Measurements from ENCODE around the gene MAML3. TPM values are rescaled to one million over a fixed set of nuclear protein-coding genes. Genes with fewer than 3 reads are reported as not detected.

MAML3 gene
- total and polyA plus RNA-seq, 2 of the 13 experiments (the other 11 are each of a cell fraction or from before 2014, with no cell fraction given): 0.05 to 0.13 TPM

- TF ChIP-seq FOXA1 (IDR thresholded peaks at IDR 0.05): no peak
- peak; percentile 16; the same call in 1 of the 2 replicates for TF ChIP-seq FOXA1 (CRISPR knock-in tag; IDR thresholded peaks at IDR 0.05)
- TF ChIP-seq EP300 (IDR thresholded peaks at IDR 0.05; ENCODE audit: low read depth in 2 of 2, low read length in 2 of 2): peak in 1 of 2 experiments; percentile 55; a peak in 2 of 4 replicates
- TF ChIP-seq EP300 (CRISPR knock-in tag; IDR thresholded peaks at IDR 0.05; ENCODE audit: borderline replicate concordance): 0 out of 2 replicates have a peak, but pooled peaks have one; percentile 24
- no peak for TF ChIP-seq ZNF251 (CRISPR knock-in tag; IDR thresholded peaks at IDR 0.05)
- TF ChIP-seq FOSL2 (CRISPR knock-in tag; IDR thresholded peaks at IDR 0.05): no peak
- TF ChIP-seq ZNF710 (CRISPR knock-in tag; IDR thresholded peaks at IDR 0.05; ENCODE audit: borderline replicate concordance): peak; percentile 39; the same call in 1 of the 2 replicates
- peak; percentile 94 for TF ChIP-seq ZNF652 (CRISPR knock-in tag; IDR thresholded peaks at IDR 0.05; ENCODE audit: borderline replicate concordance, low read depth)
Measured at GRCh38 chr4:139849219-139849618, 304.8 kb downstream of the MAML3 start (continued).

- H3K4me3 ChIP-seq (replicated peaks in 1 of 3; ENCODE audit: insufficient read depth in 1 of 3, low read depth in 2 of 3, low read length in 3 of 3): no peak overlapping the region
- DNase-seq (ENCODE audit: low spot score): no peak
- peaks cover 89% of the 10 kb centered on the region for H3K4me1 ChIP-seq (ENCODE audit: insufficient read depth, low read length)
- no peaks in the 10 kb centered on the region for H3K27me3 ChIP-seq (ENCODE audit: control insufficient read depth in 1 of 2, insufficient read depth in 2 of 2, low read length in 2 of 2)
- no peak for ATAC-seq
- H3K9ac ChIP-seq (ENCODE audit: insufficient read depth, low read depth, low read length): no peak overlapping the region
- no peaks in the 10 kb centered on the region for H3K79me2 ChIP-seq (ENCODE audit: insufficient read depth, low read length)
- ChIA-PET POLR2A (no interaction called here), CTCF (ENCODE audit: low intra/inter-chr PET ratio, low total read pairs) (no interaction called here)
- no peak for FAIRE-seq
- no peak overlapping the region for H3K27ac ChIP-seq (ENCODE audit: extremely low read length, insufficient read depth, low read length)
- no TSS peak for BruUV-seq (replicated peaks)
- WGBS (ENCODE audit: low lambda C conversion rate): 91% methylated on average over 5 of the region's 5 CpGs
- no peaks in the 10 kb centered on the region for H3K36me3 ChIP-seq (replicated peaks in 1 of 2; ENCODE audit: control insufficient read depth in 1 of 2, insufficient read depth in 2 of 2, low read length in 2 of 2)
- H3K9me3 ChIP-seq (ENCODE audit: low read length): no peaks in the 10 kb centered on the region
- intact Hi-C loops (cut with micrococcal nuclease; ENCODE audit: unreplicated experiment): loop anchor here (10.0 kb wide), 1 partner anchor 183 kb away; the partner anchor contains the start of gene MGST2
- in situ Hi-C loops (cut with HindIII; ENCODE audit: extremely low pct_ligation_motif_present, low pct_unique_long_range_greater_than_20kb): no loop called here
- no peak overlapping the region for H2AFZ ChIP-seq (ENCODE audit: low read length)
- no peaks in the 10 kb centered on the region for H4K20me1 ChIP-seq (ENCODE audit: insufficient read depth, low read length)
- no peak overlapping the region for H3K4me2 ChIP-seq (ENCODE audit: low read depth, low read length)
- TF ChIP-seq ZNF333 (CRISPR knock-in tag; IDR thresholded peaks at IDR 0.05; ENCODE audit: borderline replicate concordance): no peak
- no peak for TF ChIP-seq IRX3 (CRISPR knock-in tag; IDR thresholded peaks at IDR 0.05; ENCODE audit: borderline replicate concordance, low read depth)
- no peak for TF ChIP-seq ZNF343 (CRISPR knock-in tag; IDR thresholded peaks at IDR 0.05)
- no peak for TF ChIP-seq ARID4A (CRISPR knock-in tag; IDR thresholded peaks at IDR 0.05; ENCODE audit: borderline replicate concordance)
- TF ChIP-seq AKNA (CRISPR knock-in tag; IDR thresholded peaks at IDR 0.05; ENCODE audit: borderline replicate concordance): no peak
Measured at GRCh38 chr4:139848028-139848427, 306.0 kb downstream of the MAML3 start.

Data from HepG2 (cell line).